HG03442 (cell line): ENCODE measurements around the gene NOC2L.
"Not testable (repeated sequence)": the region's sequence is repeated elsewhere in the genome, so short reads cannot be mapped to it uniquely, and the experiment has no call there.

Experiments used
- ATAC-seq: cut with Tn5 transposase; IDR thresholded peaks from one replicate; pipeline ENCODE4 v1.9.1; 2021; ENCODE audit warnings: mild to moderate bottlenecking, moderate library complexity; ENCODE audit not compliant: unreplicated experiment

Gene NOC2L

GRCh38 chr1:994546-994945 lies 35.5 kb upstream of the NOC2L start:
- ATAC-seq: not testable (repeated sequence)

- ATAC-seq: no peak
These were observed 34.4 kb upstream of the NOC2L start for GRCh38 chr1:993379-993995.

GRCh38 chr1:992362-992761 lies 33.3 kb upstream of the NOC2L start:
- ATAC-seq: no peak

- ATAC-seq: no peak
These were observed 32.8 kb upstream of the NOC2L start for GRCh38 chr1:991895-992294.

GRCh38 chr1:991275-991674 lies 32.2 kb upstream of the NOC2L start:
- ATAC-seq: not testable (repeated sequence)

- not testable (repeated sequence) for ATAC-seq
These were observed 29.0 kb upstream of the NOC2L start for GRCh38 chr1:988061-988460.

GRCh38 chr1:985126-985525 lies 26.1 kb upstream of the NOC2L start:
- no peak for ATAC-seq

GRCh38 chr1:984476-984814 lies 25.4 kb upstream of the NOC2L start:
- no peak for ATAC-seq

- ATAC-seq: peak; percentile 45
These were observed 24.9 kb upstream of the NOC2L start for GRCh38 chr1:983798-984475.

GRCh38 chr1:982765-983436 lies 23.8 kb upstream of the NOC2L start:
- no peak for ATAC-seq

- ATAC-seq: no peak
These were observed 23.0 kb upstream of the NOC2L start, which contains the start of gene PERM1 for GRCh38 chr1:981955-982558. PERM1 (minus strand) TSS chr1:982093; CDS start chr1:981029, 1,064 bp downstream.

- ATAC-seq: no peak
These were observed 22.5 kb upstream of the NOC2L start for GRCh38 chr1:981491-981954.

- ATAC-seq: no peak
These were observed 21.7 kb upstream of the NOC2L start for GRCh38 chr1:980602-981395.

GRCh38 chr1:980137-980571 lies 21.1 kb upstream of the NOC2L start:
- no peak for ATAC-seq

GRCh38 chr1:979744-980072 lies 20.7 kb upstream of the NOC2L start:
- no peak for ATAC-seq

GRCh38 chr1:978835-979743 lies 20.0 kb upstream of the NOC2L start:
- ATAC-seq: no peak

GRCh38 chr1:978069-978834 lies 19.2 kb upstream of the NOC2L start:
- no peak for ATAC-seq

- ATAC-seq: not testable (repeated sequence)
These were observed 17.7 kb upstream of the NOC2L start for GRCh38 chr1:976791-977190.
